Stomach (tissue), 9 donors: ENCODE measurements around the gene ZNF182. TPM values are rescaled to one million over a fixed set of nuclear protein-coding genes. Genes with fewer than 3 reads are reported as not detected.
"Not testable (repeated sequence)": the region's sequence is repeated elsewhere in the genome, so short reads cannot be mapped to it uniquely, and the experiment has no call there.

ENCODE experiments used
- DNase-seq, 2 donors: peaks; one replicate each; pipeline versions ENCODE4 v3.0.0 to v3.0.0-alpha.2; 2013 to 2019
- H3K27ac ChIP-seq, 5 donors: fragments of 200-600 bp in 4 of 5; sonication (generic) in 4 of 5; one replicate each; pipeline ENCODE4 v1.5.1; 2013 to 2019; ENCODE audit warnings: mild to moderate bottlenecking in 1 of 5, moderate library complexity in 1 of 5
- H3K27me3 ChIP-seq, 3 donors: fragments of 200-600 bp; sonication (generic); one replicate each; pipeline ENCODE4 v1.5.1; 2017 to 2019; ENCODE audit warnings: mixed run types in 1 of 3
- H3K36me3 ChIP-seq, 4 donors: fragments of 200-600 bp; sonication (generic); 1 replicate in 3 of 4; 2 replicates in 1 of 4; pipeline ENCODE4 v1.5.1; 2016 to 2019
- H3K4me1 ChIP-seq, 4 donors: fragments of 200-600 bp; sonication (generic); one replicate each; pipeline ENCODE4 v1.5.1; 2016 to 2019
- H3K4me3 ChIP-seq, 4 donors: fragments of 200-600 bp; sonication (generic) in 3 of 4; one replicate each; pipeline ENCODE4 v1.5.1; 2016 to 2019; ENCODE audit warnings: mild to moderate bottlenecking in 1 of 4
- H3K9me3 ChIP-seq, 4 donors: fragments of 200-600 bp; sonication (generic); one replicate each; pipeline ENCODE4 v1.5.1; 2016 to 2019
- EP300 ChIP-seq: sonication (generic); formaldehyde crosslinking; IDR thresholded peaks from one replicate; pipeline ENCODE4 v1.6.1; 2017; ENCODE audit warnings: antibody characterized with exemption
- POLR2A ChIP-seq, 4 donors: fragments of 450-650 bp; IDR thresholded peaks; one replicate each; pipeline ENCODE4 v1.6.1; 2016; ENCODE audit warnings: antibody characterized with exemption in 4 of 4, control low read depth in 2 of 4, mild to moderate bottlenecking in 1 of 4, moderate library complexity in 1 of 4
- POLR2AphosphoS5 ChIP-seq, 3 donors: sonication (generic); formaldehyde crosslinking; IDR thresholded peaks; one replicate each; pipeline ENCODE4 v1.6.1; 2016; ENCODE audit warnings: antibody characterized with exemption in 3 of 3
- WGBS, 5 donors: extraction: QIAGEN DNeasy Blood & Tissue Kit in 3 of 5; methylation state at CpG; one replicate each; pipeline versions ENCODE4 v1.1.5 to v1.1.7; 2013 to 2018; 5-methylcytosine and 5-hydroxymethylcytosine counted together
- intact Hi-C: fragments of 100-400 bp; cut with DNase I; formaldehyde crosslinking; loops from one replicate; pipeline ENCODE4 v1.15.1; 2023; ENCODE audit warnings: low total_unique reads
- polyA plus RNA-seq, 3 donors: library from polyadenylated mRNA; stranded (reverse); fragments of 200-250 nt; gene quantifications; one replicate each; pipeline ENCODE4 v1.2.3, GENCODE V29; 2013
- total RNA-seq, 5 donors: library from RNA; depleted of rRNA; stranded (reverse); fragments of >200 nt; gene quantifications; one replicate each; pipeline versions ENCODE4 v1.1.0 to v1.2.3, GENCODE V29; 2014 to 2016
- TF ChIP-seq, protein P1 (sequence below), 7 experiments: fragments of 450-650 bp in 4 of 7; fragments of 200-600 bp in 3 of 7; sonication (generic) in 3 of 7; IDR thresholded peaks; one replicate each; pipeline ENCODE4 v1.5.1; 2016 to 2019; ENCODE audit warnings: antibody characterized with exemption in 7 of 7, control low read depth in 2 of 7, mild to moderate bottlenecking in 1 of 7
- donor health status: healthy with polysubstance abuse.
- donor health status: Bipolar disorder and iron deficiency.
- donor health status: healthy.

The ZNF182 gene
- total and polyA plus RNA-seq, 8 donors: 1.7 to 23.3 (median 4.3) TPM

DNA sequence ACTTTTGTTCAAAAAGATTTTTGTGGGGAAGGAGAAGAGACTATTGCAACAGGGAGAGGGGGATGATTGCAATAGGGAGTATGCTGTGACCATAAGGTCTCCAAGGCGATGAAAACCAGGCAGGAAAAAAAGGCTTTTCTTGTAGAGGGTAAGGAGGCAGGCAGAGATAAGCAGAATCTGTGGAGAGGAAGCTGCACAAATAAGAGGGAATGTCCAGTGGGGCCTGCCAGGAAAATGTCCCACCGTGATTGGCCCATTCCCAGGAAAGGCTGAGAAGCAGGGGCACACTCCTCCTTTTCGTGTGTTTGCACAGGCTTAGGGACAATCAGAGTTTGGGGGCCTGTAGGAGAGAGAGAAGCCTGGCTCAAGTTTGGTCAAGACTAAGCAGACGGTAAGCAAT is 32.1 kb upstream of the ZNF182 start:
- intact Hi-C loops: no loop called here
- H3K9me3 ChIP-seq: no peaks in the 10 kb centered on the region
- no peak overlapping the region for H3K27ac ChIP-seq
- TF ChIP-seq EP300: no peak
- TF ChIP-seq, protein P1, sequence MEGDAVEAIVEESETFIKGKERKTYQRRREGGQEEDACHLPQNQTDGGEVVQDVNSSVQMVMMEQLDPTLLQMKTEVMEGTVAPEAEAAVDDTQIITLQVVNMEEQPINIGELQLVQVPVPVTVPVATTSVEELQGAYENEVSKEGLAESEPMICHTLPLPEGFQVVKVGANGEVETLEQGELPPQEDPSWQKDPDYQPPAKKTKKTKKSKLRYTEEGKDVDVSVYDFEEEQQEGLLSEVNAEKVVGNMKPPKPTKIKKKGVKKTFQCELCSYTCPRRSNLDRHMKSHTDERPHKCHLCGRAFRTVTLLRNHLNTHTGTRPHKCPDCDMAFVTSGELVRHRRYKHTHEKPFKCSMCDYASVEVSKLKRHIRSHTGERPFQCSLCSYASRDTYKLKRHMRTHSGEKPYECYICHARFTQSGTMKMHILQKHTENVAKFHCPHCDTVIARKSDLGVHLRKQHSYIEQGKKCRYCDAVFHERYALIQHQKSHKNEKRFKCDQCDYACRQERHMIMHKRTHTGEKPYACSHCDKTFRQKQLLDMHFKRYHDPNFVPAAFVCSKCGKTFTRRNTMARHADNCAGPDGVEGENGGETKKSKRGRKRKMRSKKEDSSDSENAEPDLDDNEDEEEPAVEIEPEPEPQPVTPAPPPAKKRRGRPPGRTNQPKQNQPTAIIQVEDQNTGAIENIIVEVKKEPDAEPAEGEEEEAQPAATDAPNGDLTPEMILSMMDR (IDR thresholded peaks at IDR 0.05): no peak
- TF ChIP-seq POLR2A (IDR thresholded peaks at IDR 0.05): no peak
- no peak for TF ChIP-seq POLR2AphosphoS5 (IDR thresholded peaks at IDR 0.05)
- DNase-seq: no peak
- H3K4me3 ChIP-seq: no peak overlapping the region
- 46 to 70% (median 55%) methylated on average over 4 of the region's 4 CpGs for WGBS, 5 donors
- no peaks in the 10 kb centered on the region for H3K36me3 ChIP-seq
- no peaks in the 10 kb centered on the region for H3K27me3 ChIP-seq
- no peaks in the 10 kb centered on the region for H3K4me1 ChIP-seq

DNA sequence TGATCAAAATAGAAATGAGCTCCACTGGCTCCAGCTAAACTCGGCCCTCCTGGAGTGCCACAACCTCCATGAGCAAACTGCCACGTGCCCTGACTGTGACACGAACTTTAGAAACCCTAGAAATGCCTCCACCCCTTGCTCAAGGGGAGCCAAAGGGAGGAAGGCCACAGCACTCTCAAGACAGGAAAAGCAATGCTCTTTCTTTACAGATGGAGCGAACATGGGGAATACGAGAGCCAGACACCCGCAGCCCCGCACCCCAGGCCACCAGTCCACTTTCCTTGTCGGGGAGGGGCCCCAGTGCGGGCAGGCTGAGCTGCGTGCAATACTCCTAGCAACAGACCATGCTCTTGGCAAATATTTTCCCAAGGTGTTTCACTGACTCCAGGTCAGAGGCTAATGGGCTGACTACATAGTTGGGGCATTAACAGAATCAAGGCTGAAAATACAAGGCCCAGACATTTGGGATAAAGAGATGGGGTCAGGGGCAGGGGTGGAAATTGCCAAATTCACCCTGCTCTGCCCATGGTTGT is 26.9 kb upstream of the ZNF182 start:
- H3K4me3 ChIP-seq, intact Hi-C loops, H3K9me3 ChIP-seq, H3K36me3 ChIP-seq, H3K27ac ChIP-seq, H3K27me3 ChIP-seq, H3K4me1 ChIP-seq: not testable (repeated sequence)
- DNase-seq: peak in 1 of 2 donors; percentile 40
- 32 to 57% (median 44%) methylated on average over 7 to 10 of the region's 10 CpGs for WGBS, 5 donors

DNA sequence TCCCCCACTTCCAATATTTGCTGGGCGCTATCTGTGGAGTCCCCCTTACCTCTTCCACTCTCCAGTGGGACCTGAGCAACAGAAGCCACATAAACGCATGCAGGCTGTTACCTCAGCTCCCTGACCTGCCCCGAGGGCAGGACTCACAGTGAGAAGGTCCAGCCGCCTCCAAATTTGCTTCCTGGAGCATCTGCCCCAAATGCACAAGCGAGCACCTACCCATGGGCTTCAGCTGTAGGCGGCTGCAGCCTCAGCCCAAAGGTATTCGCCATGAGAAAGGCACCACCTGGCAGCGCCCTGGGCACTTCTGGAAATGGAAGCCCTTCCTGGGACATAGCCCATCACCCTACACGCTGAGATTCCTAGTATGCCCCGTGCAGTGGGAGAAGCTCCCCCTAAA is 26.4 kb upstream of the ZNF182 start:
- intact Hi-C loops: no loop called here
- Histone ChIP-seq H3K27me3 (no peaks in the 10 kb centered on the region), H3K36me3 (no peaks in the 10 kb centered on the region), H3K9me3 (peaks cover 0 to 3% (median 0%) of the 10 kb centered on the region in 4 donors), H3K4me1 (peaks cover 0 to 7% (median 3%) of the 10 kb centered on the region in 4 donors), H3K27ac (no peak overlapping the region), H3K4me3 (no peak overlapping the region)
- TF ChIP-seq POLR2A (IDR thresholded peaks at IDR 0.05): no peak
- TF ChIP-seq EP300: no peak
- TF ChIP-seq, protein P1 (IDR thresholded peaks at IDR 0.05): no peak
- TF ChIP-seq POLR2AphosphoS5 (IDR thresholded peaks at IDR 0.05): no peak
- DNase-seq: no peak
- WGBS, 5 donors: 74 to 91% (median 84%) methylated on average over 7 to 10 of the region's 10 CpGs

DNA sequence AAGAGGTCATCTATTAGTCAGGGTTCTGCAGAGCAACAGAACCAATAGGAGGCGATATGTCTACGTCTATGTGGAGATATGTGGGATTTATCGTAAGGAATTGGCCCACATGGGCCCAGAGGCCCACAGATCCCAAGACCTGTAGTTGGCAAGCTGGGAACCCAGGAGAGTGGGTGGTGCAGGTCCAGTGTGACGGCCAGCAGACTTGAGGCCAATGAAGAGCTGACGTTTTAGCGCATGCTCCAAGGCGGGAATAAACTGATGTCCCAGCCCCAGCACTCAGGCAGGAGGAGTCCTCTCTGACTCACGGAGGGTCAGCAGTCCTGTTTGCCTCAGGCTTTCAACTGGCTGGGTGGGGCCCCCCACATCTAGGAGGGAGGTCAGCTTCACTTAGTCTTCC is 24.3 kb upstream of the ZNF182 start:
- Histone ChIP-seq H3K27me3 (no peaks in the 10 kb centered on the region), H3K36me3 (no peaks in the 10 kb centered on the region), H3K27ac (no peak overlapping the region), H3K9me3 (peaks cover 0 to 6% (median 0%) of the 10 kb centered on the region in 4 donors), H3K4me3 (no peak overlapping the region), H3K4me1 (peaks cover 0 to 7% (median 3%) of the 10 kb centered on the region in 4 donors)
- DNase-seq: no peak
- WGBS, 5 donors: 89 to 100% (median 91%) methylated on average over 7 to 8 of the region's 8 CpGs
- intact Hi-C loops: no loop called here
- TF ChIP-seq EP300 (no peak), POLR2A (IDR thresholded peaks at IDR 0.05) (no peak), POLR2AphosphoS5 (IDR thresholded peaks at IDR 0.05) (no peak)
- TF ChIP-seq, protein P1 (IDR thresholded peaks at IDR 0.05): no peak

DNA sequence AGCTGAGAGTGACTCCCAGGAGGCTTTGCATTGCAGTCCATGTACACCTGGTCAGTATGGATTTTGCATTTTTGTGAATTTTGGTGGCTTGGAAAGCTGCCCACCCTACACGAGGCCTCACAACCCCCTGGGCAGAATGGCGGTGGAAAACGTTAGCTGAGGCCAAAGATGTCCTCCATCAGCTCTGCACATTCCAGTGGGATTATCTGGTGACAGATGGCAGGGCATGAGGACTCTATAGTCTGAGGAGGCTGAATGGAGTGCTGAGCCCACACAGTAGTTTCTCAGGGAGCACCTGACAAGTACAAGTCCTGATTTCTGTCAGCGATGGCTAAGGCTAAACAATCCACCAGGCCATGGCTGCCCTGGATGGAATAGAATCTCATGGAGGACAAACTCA is 23.8 kb upstream of the ZNF182 start:
- H3K36me3 ChIP-seq, H3K27me3 ChIP-seq, H3K27ac ChIP-seq, DNase-seq, intact Hi-C loops, H3K4me3 ChIP-seq, H3K4me1 ChIP-seq: not testable (repeated sequence)
- peaks cover 0 to 11% (median under 1%) of the 10 kb centered on the region in 4 donors for H3K9me3 ChIP-seq
- WGBS, 5 donors: 60 to 80% (median 67%) methylated on average over 3 to 4 of the region's 4 CpGs; no CpG with 5 or more reads in 1 of the 5 donors
